Measurements from ENCODE around the gene DCDC2C.

DCDC2C gene

GRCh38 chr2:3769766-3770165, 66.4 kb downstream of the DCDC2C start:
- no peak for DNase-seq (ENCODE audit: low read depth in 1 of 2, low spot score in 1 of 2)

DNA sequence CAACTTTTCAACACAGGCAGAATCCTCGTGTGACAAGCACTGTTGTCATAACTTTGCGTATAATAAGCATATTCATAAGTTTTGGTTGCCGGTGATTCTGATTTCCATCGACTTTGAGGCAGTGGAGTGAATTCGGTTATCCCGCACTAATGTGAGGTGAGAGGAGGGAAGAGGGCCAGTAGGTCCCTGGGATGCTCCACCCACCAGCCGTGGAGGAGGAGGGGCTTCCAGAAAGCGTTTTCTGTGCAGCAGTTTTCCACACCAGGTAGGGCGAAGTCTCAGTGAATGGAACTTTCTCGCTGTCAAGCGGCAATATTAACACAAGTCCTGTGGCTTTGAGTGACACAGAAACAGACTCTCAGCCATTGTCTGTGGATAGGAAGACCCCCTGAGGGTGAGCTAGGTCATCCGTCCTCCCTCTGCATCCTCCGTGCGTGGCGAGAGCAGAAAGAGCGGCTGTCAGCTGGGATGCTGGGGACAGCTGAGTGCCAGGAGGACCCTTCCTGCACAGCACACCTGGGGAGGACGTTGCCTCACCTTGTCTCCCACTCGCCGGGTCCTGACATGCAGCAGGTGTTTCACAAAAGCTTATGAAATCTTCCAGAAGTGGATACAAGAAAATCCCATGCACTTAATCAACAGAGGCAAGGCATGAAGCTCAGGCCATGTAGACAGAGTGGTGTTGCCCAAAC, 67.5 kb downstream of the DCDC2C start:
- DNase-seq (ENCODE audit: low read depth in 1 of 2, low spot score in 1 of 2) = no peak

DNA sequence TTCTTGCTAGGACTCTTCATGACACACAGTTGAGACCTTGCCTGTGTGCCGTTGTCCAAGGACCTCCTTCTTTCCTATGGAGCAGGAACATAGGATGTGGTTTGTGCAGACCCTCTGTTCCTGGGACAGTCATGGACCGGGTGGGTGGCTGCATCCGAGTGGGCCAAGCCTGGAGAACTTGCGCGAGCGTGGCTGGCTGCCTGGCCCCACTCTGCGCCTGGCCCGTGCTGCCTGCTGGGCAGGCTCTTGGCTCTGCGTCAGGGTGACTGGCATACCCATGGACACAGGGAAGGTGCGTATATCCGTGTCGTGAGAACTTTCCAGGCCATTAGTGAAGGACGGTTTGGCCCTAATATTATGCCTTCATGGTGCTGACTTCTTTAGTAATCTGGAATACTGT, 68.2 kb downstream of the DCDC2C start:
- no peak for DNase-seq (ENCODE audit: low read depth in 1 of 2, low spot score in 1 of 2)

- DNase-seq (ENCODE audit: low read depth in 1 of 2, low spot score in 1 of 2) = no peak
Observed at GRCh38 chr2:3774336-3774735, 71.0 kb downstream of the DCDC2C start.

DNA sequence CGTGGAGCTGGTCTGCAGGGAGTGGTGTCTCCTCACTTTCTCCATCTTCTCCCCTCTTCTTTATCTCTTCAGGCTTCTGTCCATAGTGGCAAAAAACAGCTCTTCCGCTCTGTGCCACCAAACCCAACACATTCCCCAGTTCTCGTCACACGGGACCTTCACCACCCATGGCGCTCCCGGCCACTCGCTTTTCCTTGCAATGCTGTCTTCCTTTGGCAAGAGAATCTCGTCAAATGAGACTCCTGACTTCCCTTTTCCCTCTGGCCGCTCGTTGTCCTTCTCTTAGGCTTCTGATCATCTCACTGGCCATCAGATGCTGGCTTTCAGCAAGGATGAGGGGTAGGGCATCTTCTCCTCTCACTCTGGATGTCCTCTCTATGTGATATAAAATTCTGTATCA, 72.9 kb downstream of the DCDC2C start:
- no peak for DNase-seq (ENCODE audit: low read depth in 1 of 2, low spot score in 1 of 2)

DNA sequence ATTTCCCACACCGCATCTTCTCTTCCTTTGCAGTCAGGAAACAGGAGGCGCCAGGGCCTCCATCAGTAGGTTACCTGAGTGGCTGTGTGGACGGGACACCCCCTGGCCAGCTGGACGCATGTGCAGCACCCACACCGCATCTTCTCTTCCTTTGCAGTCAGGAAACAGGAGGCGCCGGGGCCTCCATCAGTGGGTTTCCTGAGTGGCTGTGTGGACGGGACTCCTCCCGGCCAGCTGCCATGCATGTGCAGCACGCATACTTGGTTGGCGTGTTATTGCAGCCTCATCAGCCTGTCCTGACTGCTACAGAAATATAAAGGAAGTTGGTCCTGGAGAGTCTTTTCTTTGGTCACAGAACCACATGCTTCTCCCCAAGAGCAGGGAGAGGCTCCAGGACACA, 74.6 kb downstream of the DCDC2C start:
- DNase-seq (ENCODE audit: low read depth in 1 of 2, low spot score in 1 of 2) = no peak

- DNase-seq (ENCODE audit: low read depth in 1 of 2, low spot score in 1 of 2) = no peak
Observed at GRCh38 chr2:3778851-3779495, 75.6 kb downstream of the DCDC2C start.

GRCh38 chr2:3779496-3780049, 76.2 kb downstream of the DCDC2C start:
- DNase-seq (ENCODE audit: low read depth in 1 of 2, low spot score in 1 of 2) = no peak

GRCh38 chr2:3780477-3781402, 77.4 kb downstream of the DCDC2C start:
- DNase-seq (ENCODE audit: low read depth in 1 of 2, low spot score in 1 of 2) = peak in 1 of 2 donors; percentile 30

DNA sequence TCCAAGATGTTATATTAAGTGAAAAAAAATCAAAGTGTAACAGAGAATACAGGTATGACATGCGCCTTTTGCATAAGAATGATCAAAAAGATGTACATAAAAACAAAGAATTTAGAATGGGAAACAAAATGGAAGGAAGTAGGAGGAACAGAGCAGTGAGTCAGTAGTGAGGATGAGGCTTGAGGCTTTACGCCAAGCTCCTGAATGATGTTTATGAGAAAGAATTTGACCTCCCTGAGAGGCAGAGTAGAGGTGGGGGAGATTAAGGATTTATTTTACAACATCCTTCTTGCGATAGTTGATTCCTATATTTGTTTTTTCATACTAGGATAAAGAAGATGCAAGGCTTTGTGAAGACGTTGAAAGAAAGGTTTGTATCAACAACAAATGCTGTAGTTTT, 81.4 kb downstream of the DCDC2C start:
- DNase-seq (ENCODE audit: low read depth in 1 of 2, low spot score in 1 of 2) = no peak

DNA sequence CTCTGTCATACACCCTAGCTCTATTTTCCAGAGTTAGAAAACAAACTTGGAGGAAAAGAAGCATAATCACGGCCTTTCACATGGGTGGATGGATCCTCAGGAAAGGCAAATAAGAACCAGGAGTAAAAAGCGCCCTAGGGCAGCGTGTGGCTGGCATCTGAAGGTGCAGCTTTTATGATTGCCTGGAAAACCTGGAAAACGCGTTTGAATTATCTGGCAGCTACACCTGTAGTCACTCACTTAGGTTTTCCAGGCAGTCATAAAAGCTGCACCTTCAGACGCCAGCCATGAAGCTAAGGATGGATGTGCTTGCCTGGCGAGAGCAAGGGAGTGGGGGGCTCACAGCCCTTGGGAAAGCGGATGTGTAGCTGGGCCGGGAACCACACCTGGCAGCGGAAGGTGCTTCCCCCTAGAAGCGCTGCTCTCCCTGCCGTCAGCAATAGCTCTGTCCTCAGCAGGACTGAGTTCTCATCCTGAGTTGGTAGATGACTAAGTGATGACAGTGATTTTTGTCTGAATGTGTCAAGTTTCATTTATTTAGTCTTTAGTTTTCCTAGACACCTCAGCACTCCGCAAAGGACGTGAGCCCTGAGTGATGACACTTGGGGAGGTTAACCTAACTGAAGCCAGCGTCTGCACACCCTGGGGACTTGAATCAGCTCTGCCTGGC, 82.0 kb downstream of the DCDC2C start:
- no peak for DNase-seq (ENCODE audit: low read depth in 1 of 2, low spot score in 1 of 2)

DNA sequence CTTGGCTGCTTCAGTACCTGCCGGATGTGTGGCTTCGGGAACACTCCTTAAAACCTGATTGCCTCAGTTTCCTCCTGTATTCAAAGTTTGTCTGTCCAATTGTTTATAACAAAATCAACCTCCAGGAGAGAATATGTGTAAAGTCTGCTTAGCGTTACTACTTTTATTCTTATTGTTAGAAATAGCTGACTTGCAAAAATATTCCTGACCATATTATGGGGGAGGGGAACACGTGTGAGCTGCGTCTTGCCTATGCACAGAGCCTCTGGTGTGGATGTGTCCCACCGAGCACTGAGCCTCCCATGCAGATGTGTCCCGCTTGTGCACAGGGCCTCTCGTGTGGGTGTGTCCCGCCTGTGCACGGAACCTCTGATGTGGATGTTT, 82.5 kb downstream of the DCDC2C start:
- no peak for DNase-seq (ENCODE audit: low read depth in 1 of 2, low spot score in 1 of 2)

GRCh38 chr2:3787768-3788167, 84.4 kb downstream of the DCDC2C start:
- DNase-seq (ENCODE audit: low read depth in 1 of 2, low spot score in 1 of 2) = no peak

DNA sequence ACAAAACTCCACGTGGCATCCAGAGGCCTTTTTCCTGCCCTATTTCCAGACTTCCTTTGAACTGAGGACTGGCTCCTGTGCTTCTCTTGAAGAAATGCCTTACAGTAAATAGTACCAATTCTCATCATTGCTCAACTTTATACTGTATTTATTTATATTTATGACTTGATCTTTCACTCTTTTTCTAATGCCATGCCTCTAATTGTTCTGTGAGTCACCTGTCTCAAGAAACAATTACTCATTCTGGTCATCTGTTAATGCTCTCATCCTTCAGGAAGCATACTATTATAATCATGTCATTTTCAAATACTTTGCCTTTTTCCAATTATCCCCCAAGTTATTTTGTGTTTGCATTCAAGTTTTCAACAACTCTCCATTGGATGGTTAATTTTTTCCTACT, 85.9 kb downstream of the DCDC2C start:
- DNase-seq (ENCODE audit: low read depth in 1 of 2, low spot score in 1 of 2) = no peak

DNA sequence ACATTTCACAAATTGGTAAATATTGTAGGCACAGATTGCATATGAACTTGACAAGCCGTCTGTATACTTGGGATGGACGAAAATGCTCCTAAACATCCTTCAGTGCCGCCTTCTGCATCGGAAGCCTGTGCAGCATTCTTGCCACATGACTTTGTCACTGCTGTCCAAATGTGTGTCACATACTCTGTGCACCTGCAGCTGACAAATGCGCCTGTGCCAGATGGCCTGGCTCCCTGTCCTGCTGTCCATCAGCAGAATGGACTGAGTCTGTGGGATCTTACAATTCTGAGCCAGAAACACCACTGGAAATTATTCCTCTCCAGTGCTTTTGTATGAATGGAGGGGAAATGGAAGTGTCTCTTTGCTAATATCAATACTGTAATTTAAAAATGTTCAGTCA, 89.9 kb downstream of the DCDC2C start:
- DNase-seq (ENCODE audit: low read depth in 1 of 2, low spot score in 1 of 2) = no peak

GRCh38 chr2:3801506-3801905, 98.1 kb downstream of the DCDC2C start:
- no peak for DNase-seq (ENCODE audit: low read depth in 1 of 2, low spot score in 1 of 2)

GRCh38 chr2:3805201-3805939, 102.0 kb downstream of the DCDC2C start:
- no peak for DNase-seq (ENCODE audit: low read depth in 1 of 2, low spot score in 1 of 2)

GRCh38 chr2:3806168-3806567, 102.8 kb downstream of the DCDC2C start:
- no peak for DNase-seq (ENCODE audit: low read depth in 1 of 2, low spot score in 1 of 2)

GRCh38 chr2:3806730-3807129, 103.4 kb downstream of the DCDC2C start:
- DNase-seq (ENCODE audit: low read depth in 1 of 2, low spot score in 1 of 2) = no peak

DNA sequence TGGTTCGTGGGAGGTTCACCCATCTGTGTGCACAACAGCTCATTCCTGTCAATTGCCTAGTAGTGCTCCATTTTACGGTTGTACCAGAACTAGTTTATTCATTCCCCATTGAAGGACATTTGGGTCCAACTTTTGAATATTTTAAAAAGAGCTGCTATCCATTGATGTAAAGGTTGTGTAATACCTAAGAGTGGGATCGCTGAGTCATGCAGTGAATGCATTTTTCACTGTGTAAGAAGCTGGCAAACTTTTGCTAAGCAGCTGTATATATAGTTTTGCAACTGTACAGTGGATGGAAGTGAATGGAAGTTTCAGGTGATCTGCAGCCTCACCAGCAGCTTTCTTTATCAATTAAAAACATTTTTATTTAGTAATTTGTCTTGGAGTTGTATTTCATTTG, 104.5 kb downstream of the DCDC2C start:
- DNase-seq (ENCODE audit: low read depth in 1 of 2, low spot score in 1 of 2) = no peak
